Neural progenitor cell (in vitro differentiated cells): ENCODE data around the gene MTG2.

Experiments
- EZH2 ChIP-seq: fragments of 200-600 bp; sonication (generic); IDR thresholded peaks from 2 replicates; pipeline ENCODE4 v1.6.1; 2017; ENCODE audit warnings: antibody characterized with exemption, mild to moderate bottlenecking, moderate library complexity
- EZH2phosphoT487 ChIP-seq: fragments of 200-600 bp; sonication (generic); IDR thresholded peaks from 2 replicates; pipeline ENCODE4 v1.6.1; 2017; ENCODE audit warnings: antibody characterized with exemption
- TF ChIP-seq, protein P1 (sequence below): fragments of 200-600 bp; sonication (generic); IDR thresholded peaks from 2 replicates; pipeline ENCODE4 v1.5.1; 2017; ENCODE audit warnings: antibody characterized with exemption, mild to moderate bottlenecking

- TF ChIP-seq EZH2 (no peak), EZH2phosphoT487 (no peak)
- TF ChIP-seq, protein P1, sequence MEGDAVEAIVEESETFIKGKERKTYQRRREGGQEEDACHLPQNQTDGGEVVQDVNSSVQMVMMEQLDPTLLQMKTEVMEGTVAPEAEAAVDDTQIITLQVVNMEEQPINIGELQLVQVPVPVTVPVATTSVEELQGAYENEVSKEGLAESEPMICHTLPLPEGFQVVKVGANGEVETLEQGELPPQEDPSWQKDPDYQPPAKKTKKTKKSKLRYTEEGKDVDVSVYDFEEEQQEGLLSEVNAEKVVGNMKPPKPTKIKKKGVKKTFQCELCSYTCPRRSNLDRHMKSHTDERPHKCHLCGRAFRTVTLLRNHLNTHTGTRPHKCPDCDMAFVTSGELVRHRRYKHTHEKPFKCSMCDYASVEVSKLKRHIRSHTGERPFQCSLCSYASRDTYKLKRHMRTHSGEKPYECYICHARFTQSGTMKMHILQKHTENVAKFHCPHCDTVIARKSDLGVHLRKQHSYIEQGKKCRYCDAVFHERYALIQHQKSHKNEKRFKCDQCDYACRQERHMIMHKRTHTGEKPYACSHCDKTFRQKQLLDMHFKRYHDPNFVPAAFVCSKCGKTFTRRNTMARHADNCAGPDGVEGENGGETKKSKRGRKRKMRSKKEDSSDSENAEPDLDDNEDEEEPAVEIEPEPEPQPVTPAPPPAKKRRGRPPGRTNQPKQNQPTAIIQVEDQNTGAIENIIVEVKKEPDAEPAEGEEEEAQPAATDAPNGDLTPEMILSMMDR: no peak
Measured at GRCh38 chr20:62219992-62220665, 37.3 kb downstream of the MTG2 start, which contains the start of gene HRH3.
